Measurements from ENCODE around the gene USP51.

DNA sequence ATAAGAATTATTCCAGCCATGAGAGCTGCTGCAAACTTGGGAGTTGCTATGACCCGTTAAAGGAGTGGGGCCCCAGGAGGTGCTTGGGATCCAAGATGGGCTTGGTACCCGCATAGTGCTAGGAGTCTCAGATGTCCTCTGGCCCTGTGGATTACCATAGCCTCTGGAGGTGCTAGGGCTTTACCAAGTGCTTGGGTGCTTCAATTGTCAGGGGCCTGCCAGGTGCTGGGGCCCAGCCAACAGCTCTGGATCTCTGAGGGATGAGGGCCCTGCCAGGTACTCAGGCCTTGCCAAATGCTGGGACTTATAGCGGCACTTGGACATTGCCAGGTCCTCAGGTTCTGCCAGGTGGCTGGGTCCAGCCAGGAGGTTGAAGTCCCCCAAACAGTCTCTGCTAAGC, 32.0 kb upstream of the USP51 start:
- TF ChIP-seq, protein P1, sequence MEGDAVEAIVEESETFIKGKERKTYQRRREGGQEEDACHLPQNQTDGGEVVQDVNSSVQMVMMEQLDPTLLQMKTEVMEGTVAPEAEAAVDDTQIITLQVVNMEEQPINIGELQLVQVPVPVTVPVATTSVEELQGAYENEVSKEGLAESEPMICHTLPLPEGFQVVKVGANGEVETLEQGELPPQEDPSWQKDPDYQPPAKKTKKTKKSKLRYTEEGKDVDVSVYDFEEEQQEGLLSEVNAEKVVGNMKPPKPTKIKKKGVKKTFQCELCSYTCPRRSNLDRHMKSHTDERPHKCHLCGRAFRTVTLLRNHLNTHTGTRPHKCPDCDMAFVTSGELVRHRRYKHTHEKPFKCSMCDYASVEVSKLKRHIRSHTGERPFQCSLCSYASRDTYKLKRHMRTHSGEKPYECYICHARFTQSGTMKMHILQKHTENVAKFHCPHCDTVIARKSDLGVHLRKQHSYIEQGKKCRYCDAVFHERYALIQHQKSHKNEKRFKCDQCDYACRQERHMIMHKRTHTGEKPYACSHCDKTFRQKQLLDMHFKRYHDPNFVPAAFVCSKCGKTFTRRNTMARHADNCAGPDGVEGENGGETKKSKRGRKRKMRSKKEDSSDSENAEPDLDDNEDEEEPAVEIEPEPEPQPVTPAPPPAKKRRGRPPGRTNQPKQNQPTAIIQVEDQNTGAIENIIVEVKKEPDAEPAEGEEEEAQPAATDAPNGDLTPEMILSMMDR (IDR thresholded peaks at IDR 0.05): no peak
- TF ChIP-seq POLR2AphosphoS5 (IDR thresholded peaks at IDR 0.05): no peak
